PC-3 (cell line): ENCODE results near the gene CCDC60. TPM values are rescaled to one million over a fixed set of nuclear protein-coding genes. Genes with fewer than 3 reads are reported as not detected.

Experiments used
- ATAC-seq: fragments of 200-7000 bp; cut with Tn5 transposase; 2 replicates; pipeline ENCODE4 v1.9.1; 2020; ENCODE audit warnings: mild to moderate bottlenecking, moderate library complexity
- BruUV-seq: library from RNA; stranded (reverse); fragments of 400-500 nt; replicated peaks from 2 replicates; lab custom pipeline; 2021; lab: Mats Ljungman, UMichigan
- CTCF ChIA-PET: fragments of 300-600 bp; sonication (Branson Sonifier 250); formaldehyde crosslinking; loops from one replicate; lab custom pipeline; 2022; ENCODE audit warnings: antibody characterized with exemption; lab: Charles Lee
- POLR2A ChIA-PET: fragments of 300-600 bp; sonication (Branson Sonifier 250); formaldehyde crosslinking; loops from one replicate; lab custom pipeline; 2022; ENCODE audit warnings: antibody characterized with exemption; ENCODE audit not compliant: unreplicated experiment; lab: Charles Lee
- DNase-seq: peaks from one replicate; pipeline ENCODE4 v3.0.0-alpha.2; 2015
- H2AFZ ChIP-seq: fragments of 300-600 bp; sonication (generic); 2 replicates; pipeline ENCODE4 v1.6.0; 2016; ENCODE audit warnings: antibody characterized with exemption, low read length
- H3F3A ChIP-seq: fragments of 300-600 bp; sonication (generic); one replicate; pipeline ENCODE4 v1.6.0; 2017; ENCODE audit warnings: antibody characterized with exemption, low read length, control low read depth, mild to moderate bottlenecking; ENCODE audit not compliant: unreplicated experiment
- H3K27ac ChIP-seq: fragments of 300-600 bp; sonication (generic); 2 replicates; pipeline ENCODE4 v1.5.1; 2016; ENCODE audit warnings: mild to moderate bottlenecking, low read length
- H3K27me3 ChIP-seq: fragments of 300-600 bp; sonication (generic); 2 replicates; pipeline ENCODE4 v1.6.1; 2016; ENCODE audit warnings: low read length, mixed read lengths
- H3K36me3 ChIP-seq: fragments of 300-600 bp; sonication (generic); 2 replicates; pipeline ENCODE4 v1.6.1; 2016; ENCODE audit warnings: low read depth, mixed run types, low read length, mixed read lengths
- H3K4me1 ChIP-seq: fragments of 300-600 bp; sonication (generic); 2 replicates; pipeline ENCODE4 v1.5.1; 2016; ENCODE audit warnings: low read length; ENCODE audit not compliant: insufficient read depth
- H3K4me2 ChIP-seq: fragments of 300-600 bp; sonication (generic); 2 replicates; pipeline ENCODE4 v1.6.0; 2016; ENCODE audit warnings: low read length
- H3K4me3 ChIP-seq: fragments of 300-600 bp; sonication (generic); 2 replicates; pipeline ENCODE4 v1.5.1; 2016; ENCODE audit warnings: mild to moderate bottlenecking, low read length, mixed read lengths
- H3K79me2 ChIP-seq: fragments of 300-600 bp; sonication (generic); 2 replicates; pipeline ENCODE4 v1.6.1; 2017; ENCODE audit warnings: low read length, mixed read lengths
- H3K9ac ChIP-seq: fragments of 300-600 bp; sonication (generic); 2 replicates; pipeline ENCODE4 v1.6.0; 2016; ENCODE audit warnings: mild to moderate bottlenecking, low read length
- H3K9me2 ChIP-seq: fragments of 300-600 bp; sonication (generic); replicated peaks from 2 replicates; pipeline ENCODE4 v1.6.1; 2016; ENCODE audit warnings: mixed run types, low read length, mixed read lengths
- H3K9me3 ChIP-seq: fragments of 300-600 bp; sonication (generic); 2 replicates; pipeline ENCODE4 v1.6.1; 2016; ENCODE audit warnings: low read length, mixed read lengths
- H4K20me1 ChIP-seq: fragments of 300-600 bp; sonication (generic); 2 replicates; pipeline ENCODE4 v1.6.1; 2016; ENCODE audit warnings: low read length, mixed read lengths
- EZH2 ChIP-seq: fragments of 300-600 bp; sonication (generic); IDR thresholded peaks from one replicate; pipeline ENCODE4 v1.6.1; 2017; ENCODE audit warnings: antibody characterized with exemption, mild to moderate bottlenecking, low read length; ENCODE audit not compliant: unreplicated experiment
- EZH2phosphoT487 ChIP-seq: fragments of 300-600 bp; sonication (generic); IDR thresholded peaks from 2 replicates; pipeline ENCODE4 v1.6.1; 2018; ENCODE audit warnings: mild to moderate bottlenecking, antibody characterized with exemption, low read length, borderline replicate concordance
- intact Hi-C: fragments of 100-400 bp; cut with micrococcal nuclease; formaldehyde crosslinking; loops from 2 replicates; pipeline ENCODE4 v1.9.0; 2023
- total RNA-seq: library from RNA; depleted of rRNA; stranded (reverse); fragments of >200 nt; gene quantifications from 2 replicates; pipeline ENCODE4 v1.2.3, GENCODE V29; 2014
- TF ChIP-seq, protein P1 (sequence below): fragments of 300-600 bp; sonication (generic); conservative IDR thresholded peaks from 2 replicates; pipeline ENCODE4 v1.5.1; 2017; ENCODE audit warnings: antibody characterized with exemption, low read depth, mild to moderate bottlenecking, low read length

The CCDC60 gene
- total RNA-seq, 1 experiment from 2014 or later = not detected

DNA sequence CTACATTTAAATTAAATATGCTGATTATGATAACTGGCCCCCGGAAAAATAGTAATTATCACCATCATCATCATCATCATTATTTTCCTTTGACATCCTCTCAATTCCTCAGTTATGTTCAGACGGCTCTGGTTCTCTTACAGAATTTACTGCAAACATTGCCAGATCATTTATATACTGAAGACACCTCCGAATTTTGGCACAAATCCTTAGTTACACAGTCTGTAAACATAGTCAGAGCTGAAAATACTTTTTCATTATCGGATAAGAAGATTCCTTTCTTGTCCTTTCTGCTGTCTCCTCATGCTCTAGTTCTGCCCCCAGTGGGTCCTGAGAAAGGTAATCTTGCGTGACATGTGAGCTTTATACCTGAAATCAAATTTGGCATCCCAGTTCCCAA is 40.3 kb upstream of the CCDC60 start:
- POLR2A ChIA-PET = no interaction called here
- Histone ChIP-seq H3K27ac (no peak overlapping the region), H2AFZ (no peak overlapping the region), H3K4me3 (no peak overlapping the region), H3K9ac (no peak overlapping the region), H3K9me2 (no peaks in the 10 kb centered on the region), H4K20me1 (no peaks in the 10 kb centered on the region), H3K4me1 (no peaks in the 10 kb centered on the region), H3K27me3 (peaks cover 51% of the 10 kb centered on the region), H3K79me2 (no peaks in the 10 kb centered on the region), H3K36me3 (no peaks in the 10 kb centered on the region), H3F3A (no peaks in the 10 kb centered on the region), H3K9me3 (no peaks in the 10 kb centered on the region), H3K4me2 (no peak overlapping the region)
- DNase-seq (no peak), ATAC-seq (no peak)
- BruUV-seq = no TSS peak
- intact Hi-C loops = no loop called here
- TF ChIP-seq, protein P1, sequence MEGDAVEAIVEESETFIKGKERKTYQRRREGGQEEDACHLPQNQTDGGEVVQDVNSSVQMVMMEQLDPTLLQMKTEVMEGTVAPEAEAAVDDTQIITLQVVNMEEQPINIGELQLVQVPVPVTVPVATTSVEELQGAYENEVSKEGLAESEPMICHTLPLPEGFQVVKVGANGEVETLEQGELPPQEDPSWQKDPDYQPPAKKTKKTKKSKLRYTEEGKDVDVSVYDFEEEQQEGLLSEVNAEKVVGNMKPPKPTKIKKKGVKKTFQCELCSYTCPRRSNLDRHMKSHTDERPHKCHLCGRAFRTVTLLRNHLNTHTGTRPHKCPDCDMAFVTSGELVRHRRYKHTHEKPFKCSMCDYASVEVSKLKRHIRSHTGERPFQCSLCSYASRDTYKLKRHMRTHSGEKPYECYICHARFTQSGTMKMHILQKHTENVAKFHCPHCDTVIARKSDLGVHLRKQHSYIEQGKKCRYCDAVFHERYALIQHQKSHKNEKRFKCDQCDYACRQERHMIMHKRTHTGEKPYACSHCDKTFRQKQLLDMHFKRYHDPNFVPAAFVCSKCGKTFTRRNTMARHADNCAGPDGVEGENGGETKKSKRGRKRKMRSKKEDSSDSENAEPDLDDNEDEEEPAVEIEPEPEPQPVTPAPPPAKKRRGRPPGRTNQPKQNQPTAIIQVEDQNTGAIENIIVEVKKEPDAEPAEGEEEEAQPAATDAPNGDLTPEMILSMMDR = no peak
- TF ChIP-seq EZH2 (no peak), EZH2phosphoT487 (no peak)
- CTCF ChIA-PET = no interaction called here

DNA sequence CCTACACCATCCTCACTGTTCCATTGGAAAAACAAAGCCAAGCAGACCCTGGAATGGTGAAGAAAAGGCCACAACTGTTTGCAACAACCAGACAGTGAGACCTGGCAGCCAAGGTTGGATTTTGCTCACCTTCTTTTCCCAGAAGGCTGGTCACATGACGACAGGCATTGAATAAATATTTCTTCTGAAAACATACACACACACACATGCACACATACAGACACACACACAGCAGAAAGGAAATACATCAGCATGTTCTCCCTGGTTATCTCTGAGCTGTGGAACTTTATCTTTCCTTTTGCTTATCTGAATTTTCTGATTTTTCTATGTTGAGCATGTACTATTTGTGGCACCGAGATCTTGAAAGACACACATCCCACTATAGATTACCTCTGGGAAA is 38.0 kb upstream of the CCDC60 start:
- H3K27ac ChIP-seq = no peak overlapping the region
- DNase-seq = no peak
- TF ChIP-seq EZH2phosphoT487 = no peak
- TF ChIP-seq EZH2 = no peak
- TF ChIP-seq, protein P1 = no peak
- no peak overlapping the region for H2AFZ ChIP-seq
- no peaks in the 10 kb centered on the region for H3K9me3 ChIP-seq
- H3K9ac ChIP-seq = no peak overlapping the region
- H3K27me3 ChIP-seq = peaks cover 47% of the 10 kb centered on the region
- H3K79me2 ChIP-seq = no peaks in the 10 kb centered on the region
- H4K20me1 ChIP-seq = no peaks in the 10 kb centered on the region
- H3K4me3 ChIP-seq = no peak overlapping the region
- ATAC-seq = no peak
- H3F3A ChIP-seq = no peaks in the 10 kb centered on the region
- H3K4me2 ChIP-seq = no peak overlapping the region
- ChIA-PET POLR2A (no interaction called here), CTCF (no interaction called here)
- H3K9me2 ChIP-seq = no peaks in the 10 kb centered on the region
- no TSS peak for BruUV-seq
- no peaks in the 10 kb centered on the region for H3K4me1 ChIP-seq
- no peaks in the 10 kb centered on the region for H3K36me3 ChIP-seq
- intact Hi-C loops = no loop called here

DNA sequence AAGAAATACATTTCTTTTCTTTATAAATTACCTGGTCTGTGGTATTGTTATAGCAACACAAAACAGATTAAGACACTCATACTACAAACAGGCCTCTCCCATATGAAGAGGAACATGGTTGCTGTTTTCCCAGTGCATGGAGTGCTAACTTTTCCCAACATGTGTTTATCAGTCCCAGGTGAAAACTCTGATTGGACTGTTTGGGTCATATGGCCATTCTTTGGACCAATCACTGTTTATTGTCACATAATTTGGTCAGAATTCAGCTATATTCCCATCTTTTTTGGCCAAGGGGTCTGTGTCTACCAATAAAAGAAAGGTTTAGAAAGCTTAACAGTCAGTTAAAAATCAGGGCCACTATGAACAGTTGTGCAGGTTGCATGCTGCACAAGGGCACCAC is 35.4 kb upstream of the CCDC60 start:
- no TSS peak for BruUV-seq

More for the DNA sequence above, 35.4 kb upstream of the CCDC60 start:
- Histone ChIP-seq H3K79me2 (no peaks in the 10 kb centered on the region), H3K4me2 (no peak overlapping the region), H3K4me3 (no peak overlapping the region), H3K9ac (no peak overlapping the region), H3K9me2 (no peaks in the 10 kb centered on the region), H3K27me3 (peaks cover 30% of the 10 kb centered on the region), H2AFZ (no peak overlapping the region), H4K20me1 (no peaks in the 10 kb centered on the region), H3K36me3 (no peaks in the 10 kb centered on the region), H3K27ac (no peak overlapping the region), H3K4me1 (no peaks in the 10 kb centered on the region), H3F3A (no peaks in the 10 kb centered on the region), H3K9me3 (no peaks in the 10 kb centered on the region)
- intact Hi-C loops = no loop called here
- TF ChIP-seq EZH2phosphoT487 (no peak), EZH2 (no peak)
- TF ChIP-seq, protein P1 = no peak
- CTCF ChIA-PET = no interaction called here
- POLR2A ChIA-PET = no interaction called here
- DNase-seq = no peak
- no peak for ATAC-seq
